Ovary (tissue), 9 donors: ENCODE results near the gene WNT2B. TPM values are rescaled to one million over a fixed set of nuclear protein-coding genes. Genes with fewer than 3 reads are reported as not detected.
"Not testable (repeated sequence)": the region's sequence is repeated elsewhere in the genome, so short reads cannot be mapped to it uniquely, and the experiment has no call there.

Experiments used
- DNase-seq, 5 donors: peaks; one replicate each; pipeline ENCODE4 v3.0.0-alpha.2; 2019 to 2020
- H3K27ac ChIP-seq, 2 donors: fragments of 200-600 bp; one replicate each; pipeline versions ENCODE4 v1.5.1 to v1.8.0; 2019 to 2022
- H3K27me3 ChIP-seq: fragments of 200-600 bp; one replicate; pipeline ENCODE4 v1.8.0; 2022
- H3K36me3 ChIP-seq: fragments of 200-600 bp; sonication (generic); one replicate; pipeline ENCODE4 v1.5.1; 2019
- H3K4me1 ChIP-seq: one replicate; pipeline ENCODE4 v1.8.1; 2013; ENCODE audit warnings: mild to moderate bottlenecking, moderate library complexity; ENCODE audit not compliant: insufficient read depth
- H3K4me3 ChIP-seq: fragments of 200-600 bp; sonication (generic); one replicate; pipeline ENCODE4 v1.5.1; 2017
- H3K9me3 ChIP-seq, 2 donors: fragments of 200-600 bp in 1 of 2; sonication (generic) in 1 of 2; one replicate each; pipeline versions ENCODE4 v1.5.1 to v1.8.1; 2013 to 2019; ENCODE audit warnings: mild to moderate bottlenecking in 1 of 2, moderate library complexity in 1 of 2
- EP300 ChIP-seq: sonication (generic); formaldehyde crosslinking; IDR thresholded peaks from one replicate; pipeline ENCODE4 v1.6.1; 2017; ENCODE audit warnings: antibody characterized with exemption
- POLR2A ChIP-seq: fragments of 450-650 bp; IDR thresholded peaks from one replicate; pipeline ENCODE4 v1.6.1; 2017; ENCODE audit warnings: antibody characterized with exemption, mild to moderate bottlenecking, moderate library complexity
- WGBS, 3 donors: extraction: QIAGEN DNeasy Blood & Tissue Kit in 1 of 3; methylation state at CpG; one replicate each; pipeline versions ENCODE4 v1.1.5 to v1.1.7; 2013 to 2017; 5-methylcytosine and 5-hydroxymethylcytosine counted together
- intact Hi-C, 4 donors: fragments of 100-400 bp; cut with DNase I; formaldehyde crosslinking; loops; one replicate each; pipeline versions ENCODE4 v1.11.0 to v1.15.1; 2022 to 2023
- polyA plus RNA-seq, 2 donors: library from polyadenylated mRNA; stranded (reverse); fragments of 200-250 nt in 1 of 2; fragments of 350-450 nt in 1 of 2; fragmentation: Illumina TruSeq in 1 of 2; extraction: RNeasy Lipid Tissue Mini Kit (QIAGEN cat#74804) in 1 of 2; gene quantifications; one replicate each; pipeline ENCODE4 v1.2.3, GENCODE V29; 2013 to 2014
- total RNA-seq, 7 donors: library from RNA; depleted of rRNA in 2 of 7; stranded (reverse); fragments of >200 nt in 2 of 7; fragmentation: NEBNext Ultra II Directional in 3 of 7; extraction: Animal tissue kit (Norgen Biotek cat#: 25700) in 3 of 7; gene quantifications; one replicate each; pipeline versions ENCODE4 v1.1.0 to v1.2.4, GENCODE V29; 2016 to 2023
- TF ChIP-seq, protein P1 (sequence below), 3 donors: fragments of 450-650 bp in 2 of 3; fragments of 200-600 bp in 1 of 3; IDR thresholded peaks; one replicate each; pipeline versions ENCODE4 v1.5.1 to v1.8.0; 2016 to 2022; ENCODE audit warnings: antibody characterized with exemption in 3 of 3, mild to moderate bottlenecking in 1 of 3
- donor health status: DM: no; HTN: no; CAD: no; lungs with moderate emphysema.
- donor health status: DM: no; HTN: no; CAD: no.
- donor health status: Bipolar disorder and iron deficiency.
- donor health status: DM: yes; HTN: yes; CAD: no.
- donor health status: DM: no; HTN: no; CAD: no.
- donor health status: DM: yes; HTN: yes; CAD: no.

Gene WNT2B
- total and polyA plus RNA-seq, 9 donors = 12.8 to 57.3 (median 33.8) TPM

DNA sequence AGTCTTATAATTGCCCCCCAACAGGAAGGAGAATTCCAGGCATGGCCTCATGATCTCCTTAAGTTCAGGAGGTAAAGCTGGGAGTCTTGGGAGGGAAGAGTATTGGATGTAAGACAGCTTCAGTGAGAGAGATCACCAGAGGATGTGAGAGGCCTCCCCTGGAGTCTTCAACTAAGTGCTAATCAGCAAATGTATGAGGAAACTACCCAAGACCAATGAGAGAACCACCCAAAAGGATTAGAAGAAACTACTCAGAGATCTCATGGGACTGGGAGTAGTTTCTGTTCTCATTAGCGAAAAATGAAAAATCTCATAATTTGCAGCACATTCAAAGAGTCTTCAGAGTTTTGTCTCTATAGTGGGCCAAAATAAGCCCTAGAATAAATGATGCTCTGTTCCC, 36.6 kb upstream of the WNT2B start:
- Histone ChIP-seq H3K4me1 (no peaks in the 10 kb centered on the region), H3K9me3 (no peaks in the 10 kb centered on the region), H3K4me3 (no peak overlapping the region), H3K36me3 (no peaks in the 10 kb centered on the region), H3K27ac (no peak overlapping the region), H3K27me3 (no peaks in the 10 kb centered on the region)
- no peak for DNase-seq
- intact Hi-C loops = no loop called here
- 97 to 100% (median 98%) methylated on average over 1 of the region's 1 CpG for WGBS, 3 donors
- TF ChIP-seq, protein P1, sequence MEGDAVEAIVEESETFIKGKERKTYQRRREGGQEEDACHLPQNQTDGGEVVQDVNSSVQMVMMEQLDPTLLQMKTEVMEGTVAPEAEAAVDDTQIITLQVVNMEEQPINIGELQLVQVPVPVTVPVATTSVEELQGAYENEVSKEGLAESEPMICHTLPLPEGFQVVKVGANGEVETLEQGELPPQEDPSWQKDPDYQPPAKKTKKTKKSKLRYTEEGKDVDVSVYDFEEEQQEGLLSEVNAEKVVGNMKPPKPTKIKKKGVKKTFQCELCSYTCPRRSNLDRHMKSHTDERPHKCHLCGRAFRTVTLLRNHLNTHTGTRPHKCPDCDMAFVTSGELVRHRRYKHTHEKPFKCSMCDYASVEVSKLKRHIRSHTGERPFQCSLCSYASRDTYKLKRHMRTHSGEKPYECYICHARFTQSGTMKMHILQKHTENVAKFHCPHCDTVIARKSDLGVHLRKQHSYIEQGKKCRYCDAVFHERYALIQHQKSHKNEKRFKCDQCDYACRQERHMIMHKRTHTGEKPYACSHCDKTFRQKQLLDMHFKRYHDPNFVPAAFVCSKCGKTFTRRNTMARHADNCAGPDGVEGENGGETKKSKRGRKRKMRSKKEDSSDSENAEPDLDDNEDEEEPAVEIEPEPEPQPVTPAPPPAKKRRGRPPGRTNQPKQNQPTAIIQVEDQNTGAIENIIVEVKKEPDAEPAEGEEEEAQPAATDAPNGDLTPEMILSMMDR (IDR thresholded peaks at IDR 0.05) = no peak
- no peak for TF ChIP-seq POLR2A

DNA sequence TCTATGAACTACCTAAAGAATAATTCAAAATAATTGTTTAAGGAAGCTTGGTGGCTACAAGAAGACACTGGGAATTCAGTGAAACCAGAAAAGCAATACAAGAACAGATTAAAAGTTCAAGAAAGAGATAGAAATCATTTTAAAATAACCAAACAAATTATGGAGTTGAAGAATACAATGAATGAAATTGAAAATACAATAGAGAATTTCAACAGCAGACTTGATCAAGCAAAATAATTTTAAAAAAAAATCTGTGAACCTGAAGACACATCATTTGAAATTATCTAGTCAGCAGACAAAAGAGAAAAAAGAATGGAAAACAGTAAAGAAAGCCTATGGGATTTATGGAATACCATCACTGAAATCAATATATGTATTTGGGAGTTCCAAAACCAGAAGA, 31.2 kb upstream of the WNT2B start:
- no peak for DNase-seq
- H3K4me1 ChIP-seq = no peaks in the 10 kb centered on the region
- no peaks in the 10 kb centered on the region for H3K27me3 ChIP-seq
- no peak overlapping the region for H3K27ac ChIP-seq
- intact Hi-C loops = no loop called here
- TF ChIP-seq POLR2A (no peak), EP300 (no peak)
- TF ChIP-seq, protein P1 (IDR thresholded peaks at IDR 0.05) = no peak
- H3K4me3 ChIP-seq = no peak overlapping the region
- no peaks in the 10 kb centered on the region for H3K9me3 ChIP-seq
- no peaks in the 10 kb centered on the region for H3K36me3 ChIP-seq

DNA sequence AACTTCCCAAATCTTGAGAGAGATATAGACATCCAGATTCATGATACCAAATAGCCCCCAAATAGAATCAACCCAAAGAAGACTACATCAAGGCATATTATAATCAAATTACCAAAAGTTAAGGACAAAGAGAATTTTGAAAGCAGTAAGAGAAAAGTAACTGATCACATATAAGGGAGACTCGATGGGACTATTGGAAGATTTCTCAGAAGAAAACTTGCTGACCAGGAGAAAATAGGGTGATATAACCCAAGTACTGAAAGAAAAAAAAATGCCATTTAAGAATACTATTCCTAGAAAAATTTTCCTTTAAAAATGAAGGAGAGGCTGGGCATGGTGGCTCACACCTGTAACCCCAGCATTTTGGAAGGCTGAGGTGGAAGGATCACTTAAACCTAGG, 30.5 kb upstream of the WNT2B start:
- Histone ChIP-seq H3K4me3 (no peak overlapping the region), H3K27ac (no peak overlapping the region), H3K9me3 (no peaks in the 10 kb centered on the region), H3K4me1 (no peaks in the 10 kb centered on the region), H3K27me3 (no peaks in the 10 kb centered on the region), H3K36me3 (no peaks in the 10 kb centered on the region)
- no peak for DNase-seq
- intact Hi-C loops = no loop called here
- TF ChIP-seq POLR2A = no peak
- TF ChIP-seq, protein P1 (IDR thresholded peaks at IDR 0.05) = no peak
- no peak for TF ChIP-seq EP300
- WGBS, 3 donors = 96 to 97% (median 97%) methylated on average over 1 of the region's 1 CpG

DNA sequence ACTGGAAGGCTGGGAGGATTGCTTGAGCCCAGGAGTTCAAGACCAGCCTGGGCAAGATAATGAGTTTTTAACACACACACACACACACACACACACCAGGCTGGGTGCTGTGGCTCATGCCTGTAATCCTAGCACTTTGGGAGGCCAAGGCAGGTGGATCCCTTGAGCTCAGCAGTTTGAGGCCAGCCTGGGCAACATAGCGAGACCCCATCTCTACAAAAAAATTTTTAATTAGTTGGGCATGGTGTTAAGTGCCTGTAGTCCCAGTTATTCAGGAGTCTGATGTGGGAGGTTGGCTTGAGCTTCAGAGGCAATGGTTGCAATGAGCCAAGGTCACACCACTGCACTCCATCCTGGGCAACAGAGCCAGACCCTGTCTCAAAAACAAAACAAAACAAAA, 22.7 kb upstream of the WNT2B start:
- H3K27me3 ChIP-seq, H3K27ac ChIP-seq, intact Hi-C loops, DNase-seq, H3K36me3 ChIP-seq, H3K4me1 ChIP-seq, H3K4me3 ChIP-seq, H3K9me3 ChIP-seq: not testable (repeated sequence)
- whole genome bisulfite sequencing, 3 donors = 88 to 100% (median 94%) methylated on average over 1 of the region's 1 CpG

DNA sequence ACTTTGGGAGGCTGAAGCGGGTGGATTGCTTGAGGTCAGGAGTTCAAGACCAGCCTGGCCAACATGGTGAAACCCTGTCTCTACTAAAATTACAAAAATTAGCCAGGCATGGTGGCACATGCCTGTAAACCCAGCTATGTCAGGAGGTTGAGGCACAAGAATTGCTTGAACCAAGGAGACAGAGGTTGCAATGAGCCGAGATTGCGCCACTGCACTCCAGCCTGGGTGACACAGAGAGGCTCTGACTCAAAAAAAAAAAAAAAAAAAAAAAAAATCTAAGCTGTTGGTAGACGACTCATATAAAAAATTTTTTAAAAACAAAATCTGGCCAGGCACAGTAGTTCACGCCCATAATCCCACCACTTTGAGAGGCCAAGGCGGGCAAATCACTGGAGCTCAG, 21.1 kb upstream of the WNT2B start:
- H3K27me3 ChIP-seq, H3K4me1 ChIP-seq, H3K9me3 ChIP-seq, H3K36me3 ChIP-seq, H3K4me3 ChIP-seq, intact Hi-C loops, DNase-seq, H3K27ac ChIP-seq: not testable (repeated sequence)
- 88 to 93% (median 92%) methylated on average over 6 of the region's 6 CpGs for WGBS, 3 donors

DNA sequence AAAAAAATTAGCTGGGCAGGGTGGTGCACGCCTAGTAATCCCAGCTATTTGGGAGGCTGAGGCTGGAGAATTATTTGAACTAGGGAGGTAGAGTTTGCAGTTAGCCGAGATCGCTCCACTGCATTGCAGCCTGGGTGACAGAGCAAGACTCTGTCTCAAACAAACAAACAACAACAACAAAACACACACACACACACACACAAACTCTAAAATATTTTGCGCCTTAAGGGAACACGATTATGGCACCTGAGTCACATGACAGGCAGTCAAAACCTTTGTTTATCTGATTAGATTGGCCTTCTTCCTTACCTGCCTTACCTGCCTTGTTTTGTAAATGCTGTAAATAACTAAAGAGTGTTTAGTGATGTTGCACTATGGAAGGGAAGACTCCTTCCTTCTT, 20.6 kb upstream of the WNT2B start:
- TF ChIP-seq EP300 = no peak
- TF ChIP-seq POLR2A = no peak
- TF ChIP-seq, protein P1 (IDR thresholded peaks at IDR 0.05) = no peak
- H3K4me3 ChIP-seq = no peak overlapping the region
- no peaks in the 10 kb centered on the region for H3K9me3 ChIP-seq
- no peaks in the 10 kb centered on the region for H3K36me3 ChIP-seq
- intact Hi-C loops = no loop called here
- WGBS, 3 donors = 85 to 96% (median 94%) methylated on average over 5 of the region's 5 CpGs
- no peak overlapping the region for H3K27ac ChIP-seq
- DNase-seq = no peak
- no peaks in the 10 kb centered on the region for H3K27me3 ChIP-seq
- no peaks in the 10 kb centered on the region for H3K4me1 ChIP-seq
